Gastrocnemius medialis (tissue), 4 donors: ENCODE results near the gene DNAH3.

Experiments used
- CTCF ChIP-seq, 5 experiments: fragments of 450-650 bp in 3 of 5; fragments of 200-600 bp in 2 of 5; sonication (generic) in 2 of 5; IDR thresholded peaks in 4 of 5; conservative IDR thresholded peaks in 1 of 5; 1 replicate in 4 of 5; 2 replicates in 1 of 5; pipeline ENCODE4 v1.5.1; 2016 to 2019; ENCODE audit warnings: antibody characterized with exemption in 5 of 5, mild to moderate bottlenecking in 3 of 5, moderate library complexity in 3 of 5
- POLR2A ChIP-seq, 2 donors: fragments of 450-650 bp; IDR thresholded peaks; one replicate each; pipeline ENCODE4 v1.6.1; 2017; ENCODE audit warnings: antibody characterized with exemption in 2 of 2, mild to moderate bottlenecking in 2 of 2, moderate library complexity in 2 of 2

GRCh38 chr16:21038197-21038596, 112.4 kb downstream of the DNAH3 start:
- TF ChIP-seq CTCF (IDR thresholded peaks at IDR 0.05 in 4 of 5, conservative IDR thresholded peaks at IDR 0.05 in 1 of 5) (no peak), POLR2A (IDR thresholded peaks at IDR 0.05) (no peak)
